ENCODE measurements around the gene NKAIN2. TPM values are rescaled to one million over a fixed set of nuclear protein-coding genes. Genes with fewer than 3 reads are reported as not detected.

The NKAIN2 gene
- total RNA-seq, 4 donors from 2014 or later, result 0.19 TPM; not detected in 3

GRCh38 chr6:123962508-123962907 lies 158.8 kb downstream of the NKAIN2 start:
- no peaks in the 10 kb centered on the region for H3K9me3 ChIP-seq
- H3K27ac ChIP-seq, result no peak overlapping the region
- no peaks in the 10 kb centered on the region for H3K27me3 ChIP-seq
- peaks cover 0 to 4% (median 0%) of the 10 kb centered on the region in 3 donors for H3K4me1 ChIP-seq
- TF ChIP-seq CTCF (IDR thresholded peaks at IDR 0.05) (no peak), POLR2A (IDR thresholded peaks at IDR 0.05) (no peak)
- no peak for DNase-seq
- no peaks in the 10 kb centered on the region for H3K36me3 ChIP-seq
- no peak overlapping the region for H3K4me3 ChIP-seq
- intact Hi-C loops (cut with DNase I), result no loop called here
- 40 to 50% methylated on average over 11 of the region's 11 CpGs for WGBS, 2 donors

GRCh38 chr6:123965894-123966293 lies 162.2 kb downstream of the NKAIN2 start:
- TF ChIP-seq CTCF (IDR thresholded peaks at IDR 0.05), result peak in 1 of 6 experiments; percentile 27
- no peak for TF ChIP-seq POLR2A (IDR thresholded peaks at IDR 0.05)
- no peak for DNase-seq
- no peak overlapping the region for H3K4me3 ChIP-seq
- intact Hi-C loops (cut with DNase I), result no loop called here
- no peaks in the 10 kb centered on the region for H3K27me3 ChIP-seq
- 28 to 29% methylated on average over 4 of the region's 4 CpGs for WGBS, 2 donors
- H3K9me3 ChIP-seq, result no peaks in the 10 kb centered on the region
- H3K36me3 ChIP-seq, result no peaks in the 10 kb centered on the region
- peaks cover 0 to 4% (median 0%) of the 10 kb centered on the region in 3 donors for H3K4me1 ChIP-seq
- no peak overlapping the region for H3K27ac ChIP-seq

- H3K27me3 ChIP-seq, result no peaks in the 10 kb centered on the region
- WGBS, 2 donors, result 30 to 42% methylated on average over 2 of the region's 2 CpGs
- H3K36me3 ChIP-seq, result no peaks in the 10 kb centered on the region
- H3K4me3 ChIP-seq, result no peak overlapping the region
- intact Hi-C loops (cut with DNase I), result no loop called here
- TF ChIP-seq CTCF (IDR thresholded peaks at IDR 0.05) (no peak), POLR2A (IDR thresholded peaks at IDR 0.05) (no peak)
- no peak for DNase-seq
- H3K4me1 ChIP-seq, result peaks cover 0 to 4% (median 0%) of the 10 kb centered on the region in 3 donors
- no peak overlapping the region for H3K27ac ChIP-seq
- no peaks in the 10 kb centered on the region for H3K9me3 ChIP-seq
Observed at GRCh38 chr6:123966618-123967017, 163.0 kb downstream of the NKAIN2 start.

- Histone ChIP-seq H3K4me3 (no peak overlapping the region), H3K9me3 (no peaks in the 10 kb centered on the region), H3K27me3 (no peaks in the 10 kb centered on the region), H3K4me1 (no peaks in the 10 kb centered on the region), H3K36me3 (no peaks in the 10 kb centered on the region), H3K27ac (no peak overlapping the region)
- TF ChIP-seq POLR2A (IDR thresholded peaks at IDR 0.05) (no peak), CTCF (IDR thresholded peaks at IDR 0.05) (no peak)
- 66 to 74% methylated on average over 6 of the region's 6 CpGs for WGBS, 2 donors
- intact Hi-C loops (cut with DNase I), result no loop called here
- DNase-seq, result no peak
Observed at GRCh38 chr6:123967905-123968304, 164.2 kb downstream of the NKAIN2 start.

- Histone ChIP-seq H3K4me3 (no peak overlapping the region), H3K9me3 (no peaks in the 10 kb centered on the region), H3K27ac (no peak overlapping the region), H3K27me3 (no peaks in the 10 kb centered on the region), H3K36me3 (no peaks in the 10 kb centered on the region), H3K4me1 (no peaks in the 10 kb centered on the region)
- intact Hi-C loops (cut with DNase I), result no loop called here
- no peak for DNase-seq
- no peak for TF ChIP-seq POLR2A (IDR thresholded peaks at IDR 0.05)
- TF ChIP-seq CTCF (IDR thresholded peaks at IDR 0.05), result no peak
Observed at GRCh38 chr6:123972600-123973294, 169.1 kb downstream of the NKAIN2 start.
